ENCODE results near the gene GFM2.

- TF ChIP-seq POLR2A (IDR thresholded peaks at IDR 0.05), result no peak
- TF ChIP-seq CTCF (IDR thresholded peaks at IDR 0.05), result no peak
Observed at GRCh38 chr5:74765201-74765600, 1.7 kb downstream of the GFM2 start.
